DND-41 (cell line): Measurements from ENCODE around the gene VAPB.

ENCODE experiments used
- ATAC-seq: fragments of 200-7000 bp; cut with Tn5 transposase; 3 replicates; pipeline ENCODE4 v1.9.1; 2021; ENCODE audit warnings: low read depth; ENCODE audit not compliant: insufficient read depth
- DNase-seq: peaks from one replicate; pipeline ENCODE4 v3.0.0-alpha.2; 2020
- H2AFZ ChIP-seq: 2 replicates; pipeline ENCODE4 v1.6.0; 2012; ENCODE audit warnings: low read depth, low read length
- H3K27ac ChIP-seq: 2 replicates; pipeline ENCODE4 v1.5.1; 2012; ENCODE audit warnings: low read length, inconsistent platforms
- H3K27me3 ChIP-seq: fragments of 200-600 bp; sonication (generic); 2 replicates; pipeline ENCODE4 v1.6.0; 2012; ENCODE audit warnings: low read length, mild to moderate bottlenecking, inconsistent platforms; ENCODE audit not compliant: insufficient read depth, poor library complexity
- H3K36me3 ChIP-seq: 2 replicates; pipeline ENCODE4 v1.5.1; 2012; ENCODE audit warnings: low read length, inconsistent platforms; ENCODE audit not compliant: insufficient read depth
- H3K4me1 ChIP-seq: 2 replicates; pipeline ENCODE4 v1.5.1; 2012; ENCODE audit warnings: mild to moderate bottlenecking, low read length; ENCODE audit not compliant: insufficient read depth
- H3K4me2 ChIP-seq: 2 replicates; pipeline ENCODE4 v1.6.0; 2012; ENCODE audit warnings: mild to moderate bottlenecking, moderate library complexity, low read length, inconsistent platforms; ENCODE audit not compliant: insufficient read depth
- H3K4me3 ChIP-seq, 2 experiments: fragments of 200-600 bp in 1 of 2; shearing (Covaris generic) in 1 of 2; 2 replicates each; pipeline ENCODE4 v1.5.1; 2012 to 2016; ENCODE audit warnings: inconsistent platforms in 2 of 2, low read length in 2 of 2, mild to moderate bottlenecking in 2 of 2, low read depth in 1 of 2, moderate library complexity in 1 of 2
- H3K79me2 ChIP-seq: 2 replicates; pipeline ENCODE4 v1.6.0; 2012; ENCODE audit warnings: low read length, inconsistent platforms; ENCODE audit not compliant: insufficient read depth
- H3K9ac ChIP-seq: 2 replicates; pipeline ENCODE4 v1.6.0; 2012; ENCODE audit warnings: low read depth, mild to moderate bottlenecking, inconsistent platforms, low read length, moderate library complexity
- H3K9me3 ChIP-seq: 2 replicates; pipeline ENCODE4 v1.5.1; 2012; ENCODE audit warnings: low read length, moderate library complexity, mild to moderate bottlenecking, inconsistent platforms; ENCODE audit not compliant: insufficient read depth, severe bottlenecking
- H4K20me1 ChIP-seq: 2 replicates; pipeline ENCODE4 v1.6.0; 2012; ENCODE audit warnings: low read length; ENCODE audit not compliant: insufficient read depth
- EZH2 ChIP-seq: IDR thresholded peaks from 3 replicates; pipeline ENCODE4 v1.6.1; 2012; ENCODE audit warnings: borderline replicate concordance, low read depth, mild to moderate bottlenecking, moderate library complexity, low read length, inconsistent platforms; ENCODE audit not compliant: severe bottlenecking
- TF ChIP-seq, protein P1 (sequence below): IDR thresholded peaks from 2 replicates; pipeline ENCODE4 v1.5.1; 2012; ENCODE audit warnings: borderline replicate concordance, low read length, moderate library complexity, mild to moderate bottlenecking; ENCODE audit not compliant: poor library complexity, severe bottlenecking; ENCODE audit errors: extremely low read depth

The VAPB gene

DNA sequence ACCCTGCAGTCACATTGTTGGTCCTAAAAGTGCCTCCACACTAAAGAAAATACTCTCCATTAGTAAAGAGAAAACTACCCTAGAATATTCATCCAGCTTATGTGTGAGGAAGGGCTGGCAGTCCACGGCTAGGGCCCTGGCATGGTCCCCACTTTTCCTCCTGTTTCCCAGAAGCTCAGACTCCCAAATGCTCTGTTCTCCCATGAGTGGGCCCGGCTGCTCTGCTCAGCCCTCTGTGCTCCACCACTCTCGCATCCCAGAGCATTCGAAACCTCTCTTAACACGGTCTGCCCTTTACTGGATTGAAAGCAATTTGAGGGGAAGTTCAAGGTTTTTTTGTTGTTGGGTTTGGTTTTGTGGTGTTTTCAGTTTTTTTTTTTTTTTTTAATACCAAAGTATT, 64.4 kb downstream of the VAPB start:
- Histone ChIP-seq H3K79me2 (0 out of 2 replicates have a peak, but pooled peaks cover 3% of the 10 kb centered on the region), H3K27me3 (no peaks in the 10 kb centered on the region), H3K36me3 (peaks cover 49% of the 10 kb centered on the region), H3K4me3 (no peak overlapping the region), H4K20me1 (peaks cover 2% of the 10 kb centered on the region), H3K9ac (no peak overlapping the region), H3K4me2 (no peak overlapping the region), H3K27ac (no peak overlapping the region), H3K4me1 (no peaks in the 10 kb centered on the region), H2AFZ (no peak overlapping the region), H3K9me3 (peaks cover 3% of the 10 kb centered on the region)
- ATAC-seq, result no peak
- no peak for DNase-seq
- TF ChIP-seq EZH2, result no peak
- TF ChIP-seq, protein P1, sequence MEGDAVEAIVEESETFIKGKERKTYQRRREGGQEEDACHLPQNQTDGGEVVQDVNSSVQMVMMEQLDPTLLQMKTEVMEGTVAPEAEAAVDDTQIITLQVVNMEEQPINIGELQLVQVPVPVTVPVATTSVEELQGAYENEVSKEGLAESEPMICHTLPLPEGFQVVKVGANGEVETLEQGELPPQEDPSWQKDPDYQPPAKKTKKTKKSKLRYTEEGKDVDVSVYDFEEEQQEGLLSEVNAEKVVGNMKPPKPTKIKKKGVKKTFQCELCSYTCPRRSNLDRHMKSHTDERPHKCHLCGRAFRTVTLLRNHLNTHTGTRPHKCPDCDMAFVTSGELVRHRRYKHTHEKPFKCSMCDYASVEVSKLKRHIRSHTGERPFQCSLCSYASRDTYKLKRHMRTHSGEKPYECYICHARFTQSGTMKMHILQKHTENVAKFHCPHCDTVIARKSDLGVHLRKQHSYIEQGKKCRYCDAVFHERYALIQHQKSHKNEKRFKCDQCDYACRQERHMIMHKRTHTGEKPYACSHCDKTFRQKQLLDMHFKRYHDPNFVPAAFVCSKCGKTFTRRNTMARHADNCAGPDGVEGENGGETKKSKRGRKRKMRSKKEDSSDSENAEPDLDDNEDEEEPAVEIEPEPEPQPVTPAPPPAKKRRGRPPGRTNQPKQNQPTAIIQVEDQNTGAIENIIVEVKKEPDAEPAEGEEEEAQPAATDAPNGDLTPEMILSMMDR, result no peak

- no peak overlapping the region for H2AFZ ChIP-seq
- no peak for ATAC-seq
- H3K4me2 ChIP-seq, result no peak overlapping the region
These were observed 65.4 kb downstream of the VAPB start for GRCh38 chr20:58454460-58454859.

DNA sequence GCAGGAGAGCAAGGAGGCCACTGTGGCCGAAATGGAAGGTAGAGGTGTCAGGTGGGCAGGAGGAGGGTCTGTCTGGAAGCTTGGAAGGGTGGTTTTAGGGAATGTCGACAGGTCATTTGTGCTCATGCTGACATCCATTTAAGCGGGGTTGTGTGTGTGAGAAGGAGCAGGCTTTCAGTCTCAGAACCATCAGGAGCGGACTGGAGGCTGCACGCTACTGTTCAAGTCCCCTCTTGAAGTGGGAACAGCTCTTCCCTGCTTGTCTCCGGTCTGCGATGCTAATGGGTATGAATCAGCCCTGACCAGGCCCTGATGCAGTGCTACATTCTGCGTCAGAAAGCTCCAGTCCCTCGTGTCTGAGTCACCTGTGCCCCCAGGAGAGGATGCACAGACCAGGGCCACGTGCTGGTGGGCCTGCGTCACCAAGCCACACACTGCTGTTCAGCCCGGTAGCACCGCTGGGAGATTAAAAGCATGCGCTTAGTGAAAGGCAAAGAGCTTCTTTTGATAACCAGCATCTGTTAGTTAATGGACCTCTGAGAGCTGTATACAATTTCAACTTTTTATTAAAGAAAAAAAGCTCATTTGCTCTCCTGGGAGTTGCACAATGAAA, 68.2 kb downstream of the VAPB start:
- TF ChIP-seq EZH2, result no peak
- TF ChIP-seq, protein P1, result no peak
- Histone ChIP-seq H3K4me3 (no peak overlapping the region), H2AFZ (no peak overlapping the region), H3K9me3 (peaks cover 3% of the 10 kb centered on the region), H4K20me1 (peaks cover 10% of the 10 kb centered on the region), H3K79me2 (0 out of 2 replicates have a peak, but pooled peaks cover 3% of the 10 kb centered on the region), H3K9ac (no peak overlapping the region), H3K36me3 (peaks cover 23% of the 10 kb centered on the region; the same call in 1 of the 2 replicates), H3K4me1 (no peaks in the 10 kb centered on the region), H3K27ac (no peak overlapping the region), H3K4me2 (no peak overlapping the region), H3K27me3 (no peaks in the 10 kb centered on the region)
- no peak for ATAC-seq
- DNase-seq, result no peak

More at GRCh38 chr20:58454460-58454859, 65.4 kb downstream of the VAPB start:
- peaks cover 3% of the 10 kb centered on the region for H3K9me3 ChIP-seq
- 0 out of 2 replicates have a peak, but pooled peaks cover 3% of the 10 kb centered on the region for H3K79me2 ChIP-seq
- H4K20me1 ChIP-seq, result peaks cover 4% of the 10 kb centered on the region
- no peak overlapping the region for H3K27ac ChIP-seq
- H3K4me3 ChIP-seq, result no peak overlapping the region
- H3K27me3 ChIP-seq, result no peaks in the 10 kb centered on the region
- H3K36me3 ChIP-seq, result peaks cover 39% of the 10 kb centered on the region
- no peaks in the 10 kb centered on the region for H3K4me1 ChIP-seq
- no peak overlapping the region for H3K9ac ChIP-seq
- DNase-seq, result no peak
- TF ChIP-seq, protein P1, result no peak
- no peak for TF ChIP-seq EZH2
